ENCODE measurements around the gene ANXA6.

The ANXA6 gene

GRCh38 chr5:151098768-151099121 is 58.8 kb downstream of the ANXA6 start:
- no peak for DNase-seq (ENCODE audit: low spot score)

DNA sequence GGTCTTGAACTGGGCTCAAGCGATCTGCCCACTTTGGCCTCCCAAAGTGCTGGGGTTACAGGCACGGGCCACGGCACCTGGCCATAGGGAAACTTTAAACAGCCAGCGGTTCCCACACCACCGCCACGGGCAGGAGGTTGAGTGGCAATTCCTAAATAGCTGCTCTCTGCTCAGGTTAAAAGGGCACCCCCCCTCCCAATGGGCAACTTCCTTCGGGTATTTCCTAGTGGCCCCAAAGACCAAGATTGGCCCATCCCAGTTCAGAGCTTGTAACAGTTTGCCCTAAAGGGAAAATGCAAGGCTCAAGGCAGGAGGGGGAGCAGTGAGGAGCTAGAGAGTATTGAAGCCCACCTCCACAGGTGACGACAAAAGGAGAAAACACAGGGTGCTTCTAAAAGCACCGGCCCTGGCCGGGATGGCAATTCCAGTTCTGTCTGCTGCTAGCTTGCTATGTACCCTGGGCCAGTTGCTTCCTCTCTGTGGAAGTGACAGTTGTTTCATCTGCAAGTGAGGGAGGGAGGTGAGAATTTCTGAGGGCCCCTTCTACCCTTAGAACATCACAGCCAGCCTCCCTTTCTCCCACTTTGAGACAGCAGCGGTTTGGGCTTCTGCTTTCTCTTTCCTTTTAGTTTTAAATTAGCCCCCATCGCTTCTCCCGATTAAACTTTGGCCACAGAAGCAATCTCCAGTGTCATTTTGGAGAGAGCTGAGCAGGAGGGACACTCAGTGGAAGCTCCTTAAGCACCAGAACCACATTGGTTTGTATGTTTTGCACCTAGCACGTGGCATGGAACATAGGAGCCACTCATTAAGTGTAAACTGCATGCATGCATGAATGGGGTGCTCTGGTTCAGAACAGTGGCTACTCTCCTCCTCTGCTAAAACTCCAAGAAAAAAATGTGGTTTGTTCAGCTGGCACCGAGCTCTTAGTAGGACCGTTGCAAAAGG is 59.5 kb downstream of the ANXA6 start:
- DNase-seq (ENCODE audit: low spot score): no peak

GRCh38 chr5:151097061-151097460 is 60.5 kb downstream of the ANXA6 start:
- no peak for DNase-seq (ENCODE audit: low spot score)

DNA sequence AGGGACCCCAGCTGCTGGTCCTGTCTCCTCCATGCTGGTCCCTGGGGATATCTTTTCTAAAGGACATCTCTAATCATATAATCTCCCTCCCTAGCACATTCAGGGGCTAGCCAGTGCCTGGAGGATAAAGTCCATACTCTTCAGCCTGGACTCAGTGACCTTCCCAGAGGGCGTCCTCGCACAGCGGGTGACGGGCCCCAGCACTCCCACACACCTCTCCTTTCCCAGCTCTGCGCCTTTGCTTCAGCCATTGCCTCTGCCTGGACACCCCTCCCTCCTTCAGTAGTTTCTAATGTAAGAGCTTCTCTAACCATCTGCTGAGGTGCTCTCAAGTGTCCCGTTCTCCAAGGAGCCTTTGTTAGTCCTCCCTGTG is 61.6 kb downstream of the ANXA6 start:
- no peak for DNase-seq (ENCODE audit: low spot score)

GRCh38 chr5:151095341-151096000 is 62.1 kb downstream of the ANXA6 start:
- no peak for DNase-seq (ENCODE audit: low spot score)

GRCh38 chr5:151094852-151095245 is 62.7 kb downstream of the ANXA6 start:
- no peak for DNase-seq (ENCODE audit: low spot score)

DNA sequence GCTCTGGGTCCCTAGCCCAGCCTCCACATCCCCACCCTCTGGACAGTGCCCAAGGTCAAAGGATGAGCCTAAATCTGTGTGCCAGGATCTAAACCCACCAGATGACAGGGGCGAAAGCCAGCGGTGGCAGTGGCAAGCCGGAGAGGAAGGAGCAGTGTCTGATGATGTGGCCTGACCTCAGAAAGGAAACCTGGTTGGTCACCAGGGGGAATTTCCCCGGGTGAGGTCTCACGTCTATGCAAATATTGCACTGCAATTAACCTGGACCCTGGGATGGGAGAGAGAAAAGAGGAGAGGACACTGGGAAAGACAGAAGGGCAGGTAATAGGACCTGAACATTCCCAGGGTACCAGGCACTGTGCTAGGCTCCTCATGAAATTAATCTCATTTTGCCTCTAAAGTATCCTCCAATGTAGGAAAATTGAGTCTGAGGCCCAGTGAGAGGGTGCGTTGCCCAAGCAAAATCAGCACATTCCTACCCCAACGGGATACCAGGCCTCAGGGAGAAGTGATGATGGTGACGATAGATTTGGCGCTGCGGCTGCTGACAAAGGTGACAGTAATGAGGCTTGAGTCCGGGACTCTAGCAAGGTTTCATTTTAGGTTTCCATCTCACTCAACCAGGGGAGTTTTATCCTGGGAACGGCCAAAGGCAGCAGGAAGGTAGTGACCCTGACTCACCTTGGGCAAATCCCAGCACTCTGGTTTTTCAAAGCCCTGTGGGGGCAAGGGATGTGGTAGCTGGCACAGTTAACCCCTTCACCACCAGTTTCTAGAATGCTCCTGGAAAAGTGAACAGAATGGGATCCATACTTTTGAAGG is 63.3 kb downstream of the ANXA6 start:
- DNase-seq (ENCODE audit: low spot score): no peak

DNA sequence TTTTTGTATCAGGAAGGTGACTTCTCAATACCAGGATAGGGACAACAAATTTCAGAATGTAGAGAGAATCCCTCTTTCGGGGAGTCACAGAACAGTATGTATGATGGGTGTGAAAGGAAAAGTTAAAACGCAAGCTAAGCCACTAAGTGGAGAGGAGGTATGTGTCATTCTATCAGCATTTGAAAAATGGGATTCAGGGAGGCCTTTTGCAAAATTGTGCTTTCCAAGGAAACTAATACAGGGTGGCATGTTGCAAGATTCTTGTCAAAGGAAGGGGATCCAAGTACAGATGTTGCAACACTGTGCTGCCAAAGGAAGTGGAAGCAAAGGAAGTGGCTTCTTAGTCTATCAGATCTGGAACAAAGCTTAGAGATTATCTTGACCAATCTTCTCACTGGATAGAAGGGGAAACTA is 64.1 kb downstream of the ANXA6 start:
- DNase-seq (ENCODE audit: low spot score): no peak

DNA sequence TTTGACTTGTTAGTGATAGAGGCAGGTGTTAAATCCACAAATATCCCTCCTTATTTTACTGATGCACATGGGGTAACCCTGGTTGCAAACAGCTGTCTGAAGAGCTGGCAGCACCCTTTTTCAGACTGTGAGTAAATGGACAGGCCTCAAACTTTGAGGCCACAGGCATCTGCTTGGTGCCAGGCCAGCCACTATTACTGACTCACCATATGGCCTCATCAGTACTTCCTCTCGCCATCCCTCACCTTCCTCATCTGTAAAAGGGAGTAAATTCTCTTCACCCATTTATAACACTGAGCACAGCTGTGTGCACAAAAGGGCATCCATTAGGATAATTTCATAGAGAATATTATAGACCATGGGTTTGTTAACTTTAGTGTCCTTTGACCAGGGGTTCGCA is 64.8 kb downstream of the ANXA6 start:
- no peak for DNase-seq (ENCODE audit: low spot score)

DNA sequence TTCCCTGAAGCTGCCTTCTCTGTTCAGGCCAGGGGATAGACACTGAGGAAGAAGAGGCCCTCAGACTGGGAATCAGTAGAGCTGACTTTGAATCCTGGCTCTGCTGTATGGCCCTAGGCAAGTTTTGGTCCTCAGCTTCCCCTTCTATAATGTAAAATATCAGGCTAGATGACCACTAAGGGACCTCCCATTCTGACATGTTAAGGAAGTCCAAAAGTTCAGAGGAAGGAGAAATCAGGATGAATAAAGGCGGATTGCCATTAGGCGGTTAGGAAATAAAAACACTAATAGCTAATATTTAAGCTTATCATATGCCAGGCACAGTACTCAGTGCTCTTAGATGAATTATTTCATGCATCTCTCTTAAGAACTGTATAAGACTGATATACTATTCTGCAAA is 67.9 kb downstream of the ANXA6 start:
- no peak for DNase-seq (ENCODE audit: low spot score)

DNA sequence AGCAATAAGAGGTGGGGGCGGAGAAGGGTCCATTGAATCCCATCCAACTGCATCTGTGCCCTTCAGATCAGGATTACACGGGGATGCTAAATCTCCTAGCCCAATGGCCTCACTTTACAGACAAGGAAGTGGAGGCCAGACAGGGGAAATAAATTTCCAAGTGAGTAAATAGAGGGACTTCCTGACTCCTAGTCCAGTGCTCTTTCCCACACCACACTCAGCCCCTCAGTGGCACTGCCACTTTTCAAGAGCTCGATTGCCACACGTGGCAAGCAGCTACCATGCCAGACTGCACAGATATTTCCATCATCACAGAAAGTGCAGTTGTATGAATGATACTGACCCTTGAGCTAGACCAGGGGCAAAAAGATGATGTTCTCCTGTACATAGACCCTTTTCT is 68.6 kb downstream of the ANXA6 start:
- no peak for DNase-seq (ENCODE audit: low spot score)

DNA sequence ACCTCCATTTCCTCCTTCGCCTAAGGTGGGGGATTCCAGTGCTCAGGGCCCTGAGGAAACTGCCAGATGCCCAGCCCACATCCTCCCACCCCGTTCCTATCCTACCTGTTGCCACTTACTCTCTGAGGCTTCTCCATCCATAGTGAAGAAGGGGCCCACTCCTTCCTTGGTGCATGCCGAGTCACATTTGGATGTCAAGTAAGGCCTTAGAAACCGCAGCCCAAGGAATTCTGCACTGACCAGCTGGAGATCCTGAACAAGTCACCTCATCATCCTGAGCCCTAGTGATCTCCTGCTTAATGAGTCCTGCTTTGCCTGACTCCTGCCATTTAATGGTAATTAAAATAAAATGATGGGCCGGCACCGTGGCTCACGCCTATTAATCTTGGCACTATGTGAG is 70.1 kb downstream of the ANXA6 start:
- DNase-seq (ENCODE audit: low spot score): no peak

DNA sequence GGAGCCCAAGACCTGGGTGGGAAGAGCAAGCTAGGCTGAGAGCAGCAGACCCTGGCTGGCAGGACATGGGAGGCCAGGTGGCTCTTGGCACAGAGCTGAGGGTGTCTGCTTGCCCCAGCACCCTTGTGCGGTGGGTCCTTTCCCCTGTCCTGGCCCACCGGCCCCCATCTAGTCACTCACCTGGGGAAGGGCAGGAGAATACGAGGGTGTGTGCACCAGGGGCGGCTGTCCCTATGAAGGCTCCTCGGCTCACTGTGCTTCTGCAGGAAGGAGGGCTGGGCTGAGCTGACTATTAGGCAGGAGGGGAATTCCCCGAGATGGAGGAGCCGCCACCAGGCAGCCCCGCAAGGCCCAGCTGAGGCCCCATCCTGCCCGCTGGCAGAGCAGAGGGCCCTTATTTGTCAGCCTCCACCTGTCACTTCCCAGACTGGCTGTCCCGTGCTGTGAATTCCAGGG is 70.6 kb downstream of the ANXA6 start:
- no peak for DNase-seq (ENCODE audit: low spot score)

DNA sequence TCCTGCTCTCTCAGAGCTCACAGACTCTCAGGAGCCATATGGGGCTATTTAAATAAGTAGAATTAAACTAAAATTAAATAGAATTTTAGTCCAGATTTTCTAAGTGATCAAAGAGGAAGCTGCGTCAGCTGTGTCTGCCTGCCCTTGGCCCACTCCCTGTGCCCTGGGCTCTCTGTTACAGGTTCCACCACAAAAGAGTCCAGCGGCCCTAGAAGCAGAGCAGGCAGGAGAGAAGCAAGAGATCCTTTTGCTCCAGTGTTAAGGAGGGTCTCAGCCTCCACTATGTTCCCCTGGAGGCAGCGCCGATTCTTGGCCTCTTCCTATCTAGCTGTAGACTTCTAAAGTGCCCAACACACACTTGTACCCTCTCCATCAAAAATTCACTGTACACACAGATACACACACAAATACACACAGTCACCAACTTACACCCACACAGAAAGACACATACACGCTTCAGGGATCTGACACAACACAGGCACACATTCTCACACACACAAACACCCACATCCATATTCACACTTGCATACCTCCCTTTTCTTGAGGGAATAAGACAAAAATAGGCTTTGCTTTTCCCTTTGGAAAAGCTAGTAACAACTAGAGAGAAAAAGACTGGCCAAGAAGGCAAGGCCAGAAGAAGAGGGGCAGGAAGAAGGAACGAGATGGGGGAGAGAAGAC is 71.2 kb downstream of the ANXA6 start:
- no peak for DNase-seq (ENCODE audit: low spot score)

GRCh38 chr5:151085517-151086041 is 72.0 kb downstream of the ANXA6 start:
- DNase-seq (ENCODE audit: low spot score): no peak

- no peak for DNase-seq (ENCODE audit: low spot score)
Measured at GRCh38 chr5:151084363-151084762, 73.2 kb downstream of the ANXA6 start.

GRCh38 chr5:151083081-151083676 is 74.4 kb downstream of the ANXA6 start:
- no peak for DNase-seq (ENCODE audit: low spot score)

- no peak for DNase-seq (ENCODE audit: low spot score)
Measured at GRCh38 chr5:151082282-151082902, 75.2 kb downstream of the ANXA6 start.

- no peak for DNase-seq (ENCODE audit: low spot score)
Measured at GRCh38 chr5:151081431-151082281, 75.9 kb downstream of the ANXA6 start.

Data from COLO829 (cell line).